ENCODE results near the gene LSM7.

GRCh38 chr19:2274185-2274711, 54.1 kb downstream of the LSM7 start:
- TF ChIP-seq POLR2AphosphoS5 (IDR thresholded peaks at IDR 0.05; ENCODE audit: borderline replicate concordance, low read depth, low read length) (no peak), EZH2 (IDR thresholded peaks at IDR 0.05) (no peak)

Data from SK-N-MC (cell line).